GM23338 (cell line): Measurements from ENCODE around the gene CLSTN2. TPM values are rescaled to one million over a fixed set of nuclear protein-coding genes. Genes with fewer than 3 reads are reported as not detected.

Experiments
- ATAC-seq: fragments of 200-7000 bp; cut with Tn5 transposase; 3 replicates; pipeline ENCODE4 v1.9.1; 2020
- DNase-seq: peaks from one replicate; pipeline ENCODE4 v3.0.0-alpha.2; 2015; ENCODE audit warnings: low spot score
- H2AFZ ChIP-seq: fragments of 200-600 bp; sonication (generic); 2 replicates; pipeline ENCODE4 v1.8.0; 2016; ENCODE audit warnings: antibody characterized with exemption, mild to moderate bottlenecking, moderate library complexity
- H3F3A ChIP-seq: fragments of 200-600 bp; sonication (generic); replicated peaks from 2 replicates; pipeline ENCODE4 v1.8.0; 2017; ENCODE audit warnings: antibody characterized with exemption, mixed run types, low read depth
- H3K27ac ChIP-seq: fragments of 200-600 bp; sonication (generic); 2 replicates; pipeline ENCODE4 v1.6.1; 2016; ENCODE audit warnings: low read depth
- H3K27me3 ChIP-seq: fragments of 200-600 bp; sonication (generic); 2 replicates; pipeline ENCODE4 v1.8.0; 2016; ENCODE audit warnings: mild to moderate bottlenecking, mixed run types, moderate library complexity; ENCODE audit not compliant: insufficient read depth
- H3K36me3 ChIP-seq: fragments of 200-600 bp; sonication (generic); 2 replicates; pipeline ENCODE4 v1.8.0; 2016; ENCODE audit warnings: mild to moderate bottlenecking; ENCODE audit not compliant: insufficient read depth
- H3K4me1 ChIP-seq: fragments of 200-600 bp; sonication (generic); 2 replicates; pipeline ENCODE4 v1.8.0; 2016; ENCODE audit warnings: mild to moderate bottlenecking, moderate library complexity; ENCODE audit not compliant: insufficient read depth
- H3K4me2 ChIP-seq: fragments of 200-600 bp; sonication (generic); 2 replicates; pipeline ENCODE4 v1.7.1; 2017; ENCODE audit warnings: mixed run types
- H3K4me3 ChIP-seq: fragments of 200-600 bp; sonication (generic); 2 replicates; pipeline ENCODE4 v1.6.1; 2016; ENCODE audit warnings: mixed run types
- H3K79me2 ChIP-seq: fragments of 200-600 bp; sonication (generic); replicated peaks from 2 replicates; pipeline ENCODE4 v1.8.0; 2017; ENCODE audit warnings: mild to moderate bottlenecking; ENCODE audit not compliant: insufficient read depth
- H3K9me2 ChIP-seq: fragments of 200-600 bp; sonication (generic); 2 replicates; pipeline ENCODE4 v1.8.0; 2017; ENCODE audit not compliant: insufficient read depth
- H4K20me1 ChIP-seq: fragments of 200-600 bp; sonication (generic); replicated peaks from 2 replicates; pipeline ENCODE4 v1.8.0; 2017; ENCODE audit warnings: mild to moderate bottlenecking; ENCODE audit not compliant: insufficient read depth
- H3K27ac Mint-ChIP-seq: 2 replicates; pipeline ENCODE4 v1.8.0; 2020; ENCODE audit warnings: inconsistent platforms, mild to moderate bottlenecking, moderate library complexity, mixed read lengths
- H3K27me3 Mint-ChIP-seq: 3 replicates; pipeline ENCODE4 v1.8.0; 2022; ENCODE audit warnings: low read depth, mild to moderate bottlenecking, moderate library complexity, mixed read lengths, inconsistent platforms; ENCODE audit not compliant: insufficient read depth, poor library complexity
- H3K36me3 Mint-ChIP-seq: 3 replicates; pipeline ENCODE4 v1.8.0; 2021; ENCODE audit warnings: low read depth, mild to moderate bottlenecking, inconsistent platforms, moderate library complexity, mixed read lengths
- H3K4me1 Mint-ChIP-seq: 3 replicates; pipeline ENCODE4 v1.8.0; 2020; ENCODE audit warnings: mild to moderate bottlenecking, inconsistent platforms, mixed read lengths
- H3K4me3 Mint-ChIP-seq: 3 replicates; pipeline ENCODE4 v1.8.0; 2021; ENCODE audit warnings: moderate library complexity, mild to moderate bottlenecking, inconsistent platforms, mixed read lengths
- H3K9me3 Mint-ChIP-seq: 3 replicates; pipeline ENCODE4 v1.8.0; 2020; ENCODE audit warnings: moderate library complexity, mild to moderate bottlenecking, inconsistent platforms, mixed read lengths
- CREB1 ChIP-seq: fragments of 250-450 bp; sonication (Bioruptor Pico); IDR thresholded peaks from 2 replicates; pipeline ENCODE4 v1.5.0; 2020; ENCODE audit warnings: low read depth, mild to moderate bottlenecking, moderate library complexity
- CTCF ChIP-seq, 2 experiments: fragments of 200-600 bp in 1 of 2; sonication (generic) in 1 of 2; conservative IDR thresholded peaks; 2 replicates each; pipeline versions ENCODE4 v1.5.1 to v1.6.1; 2016 to 2017; ENCODE audit warnings: antibody characterized with exemption in 2 of 2, low read depth in 2 of 2, mild to moderate bottlenecking in 2 of 2, moderate library complexity in 1 of 2
- ETS1 ChIP-seq: IDR thresholded peaks from 2 replicates; pipeline ENCODE4 v1.6.1; 2016; ENCODE audit warnings: antibody characterized with exemption
- EZH2 ChIP-seq: fragments of 200-600 bp; sonication (generic); IDR thresholded peaks from one replicate; pipeline ENCODE4 v1.8.0; 2017; ENCODE audit warnings: antibody characterized with exemption, mild to moderate bottlenecking, low read depth; ENCODE audit not compliant: unreplicated experiment
- EZH2phosphoT487 ChIP-seq: fragments of 200-600 bp; sonication (generic); IDR thresholded peaks from one replicate; pipeline ENCODE4 v1.8.1; 2018; ENCODE audit warnings: antibody characterized with exemption; ENCODE audit not compliant: unreplicated experiment
- JUNB ChIP-seq: IDR thresholded peaks from one replicate; pipeline ENCODE4 v1.6.1; 2016; ENCODE audit warnings: antibody characterized with exemption; ENCODE audit not compliant: unreplicated experiment
- NANOG ChIP-seq: IDR thresholded peaks from 2 replicates; pipeline ENCODE4 v1.6.1; 2016; ENCODE audit warnings: antibody characterized with exemption, borderline replicate concordance
- POLR2AphosphoS5 ChIP-seq: IDR thresholded peaks from 2 replicates; pipeline ENCODE4 v1.6.1; 2016; ENCODE audit warnings: antibody characterized with exemption, low read depth
- REST ChIP-seq: IDR thresholded peaks from one replicate; pipeline ENCODE4 v1.6.1; 2018; ENCODE audit warnings: antibody characterized with exemption; ENCODE audit not compliant: unreplicated experiment
- STAT1 ChIP-seq: IDR thresholded peaks from one replicate; pipeline ENCODE4 v1.6.1; 2016; ENCODE audit warnings: antibody characterized with exemption; ENCODE audit not compliant: unreplicated experiment
- ZNF331 ChIP-seq: fragments of 250-450 bp; sonication (Bioruptor Pico); IDR thresholded peaks from 2 replicates; pipeline ENCODE4 v1.5.0; 2020; ENCODE audit warnings: low read depth, mild to moderate bottlenecking, moderate library complexity
- polyA plus RNA-seq: library from polyadenylated mRNA; unstranded; fragments of >200 nt; fragmentation: Nextera tagmentation; extraction: Ambion mirVana; gene quantifications from 2 replicates; pipeline ENCODE4 v1.2.1, GENCODE V29; 2016
- total RNA-seq: library from RNA; depleted of rRNA; stranded (reverse); fragments of >200 nt; shearing (Covaris generic); gene quantifications from 2 replicates; pipeline ENCODE4 v1.2.3, GENCODE V29; 2014

Gene CLSTN2
- total and polyA plus RNA-seq, 2 experiments from 2014 or later: 0.11 to 0.83 TPM

- ATAC-seq (no peak), DNase-seq (no peak)
- Histone ChIP-seq H3K4me1 (no peaks in the 10 kb centered on the region), H3K27me3 (no peaks in the 10 kb centered on the region), H3K79me2 (no peaks in the 10 kb centered on the region), H2AFZ (no peak overlapping the region), H4K20me1 (no peaks in the 10 kb centered on the region), H3K36me3 (no peaks in the 10 kb centered on the region), H3K4me3 (no peak overlapping the region), H3K27ac (no peak overlapping the region), H3K9me2 (no peaks in the 10 kb centered on the region; the same call in 1 of the 2 replicates), H3K4me2 (no peak overlapping the region), H3F3A (no peaks in the 10 kb centered on the region)
- H3K27me3 Mint-ChIP-seq: no peaks in the 10 kb centered on the region
- no peak for TF ChIP-seq REST
- TF ChIP-seq EZH2phosphoT487: no peak
- no peak for TF ChIP-seq JUNB
- TF ChIP-seq EZH2: no peak
- no peak for TF ChIP-seq ETS1
- TF ChIP-seq CTCF (conservative IDR thresholded peaks at IDR 0.05; ENCODE audit: low read depth in 2 of 2): no peak
- TF ChIP-seq STAT1: no peak
- no peak for TF ChIP-seq NANOG
- no peak for TF ChIP-seq ZNF331 (CRISPR knock-in tag)
- no peak for TF ChIP-seq CREB1
- no peak for TF ChIP-seq POLR2AphosphoS5
- no peak overlapping the region for H3K4me3 Mint-ChIP-seq
- H3K36me3 Mint-ChIP-seq: no peaks in the 10 kb centered on the region
- H3K4me1 Mint-ChIP-seq: no peaks in the 10 kb centered on the region; the same call in 2 of the 3 replicates
- no peak overlapping the region for H3K27ac Mint-ChIP-seq
- no peaks in the 10 kb centered on the region for H3K9me3 Mint-ChIP-seq
These were observed 508.1 kb downstream of the CLSTN2 start for GRCh38 chr3:140443073-140443472.
